Calu3 (cell line): Measurements from ENCODE around the gene PLPP7. TPM values are rescaled to one million over a fixed set of nuclear protein-coding genes. Genes with fewer than 3 reads are reported as not detected.

Experiments
- BruUV-seq: library from RNA; stranded (reverse); fragments of 400-500 nt; replicated peaks from 2 replicates; lab custom pipeline; 2021; lab: Mats Ljungman, UMichigan
- CTCF ChIA-PET: fragments of 300-600 bp; sonication (Branson Sonifier 250); formaldehyde crosslinking; loops from one replicate; lab custom pipeline; 2022; ENCODE audit warnings: antibody characterized with exemption; lab: Charles Lee
- DNase-seq: peaks from one replicate; pipeline ENCODE4 v3.0.0; 2022
- H3K27ac Mint-ChIP-seq: one replicate; pipeline ENCODE4 v1.8.0; 2022; ENCODE audit warnings: mixed read lengths; ENCODE audit not compliant: unreplicated experiment
- H3K27me3 Mint-ChIP-seq: one replicate; pipeline ENCODE4 v1.8.0; 2022; ENCODE audit warnings: mixed read lengths; ENCODE audit not compliant: unreplicated experiment
- H3K36me3 Mint-ChIP-seq: one replicate; pipeline ENCODE4 v1.8.0; 2022; ENCODE audit warnings: mild to moderate bottlenecking, moderate library complexity, mixed read lengths; ENCODE audit not compliant: insufficient read depth, unreplicated experiment
- H3K4me1 Mint-ChIP-seq: one replicate; pipeline ENCODE4 v1.8.0; 2022; ENCODE audit warnings: mild to moderate bottlenecking, low read depth, mixed read lengths; ENCODE audit not compliant: unreplicated experiment
- H3K4me3 Mint-ChIP-seq: one replicate; pipeline ENCODE4 v1.8.0; 2022; ENCODE audit warnings: mild to moderate bottlenecking, low read depth, moderate library complexity, mixed read lengths; ENCODE audit not compliant: unreplicated experiment
- H3K9me3 Mint-ChIP-seq: one replicate; pipeline ENCODE4 v1.8.0; 2022; ENCODE audit warnings: low read depth, mixed read lengths; ENCODE audit not compliant: unreplicated experiment
- intact Hi-C: fragments of 100-400 bp; cut with micrococcal nuclease; formaldehyde crosslinking; loops from one replicate; pipeline ENCODE4 v1.10.0; 2022; ENCODE audit not compliant: unreplicated experiment
- total RNA-seq: library from RNA; stranded (reverse); gene quantifications from 2 replicates; pipeline ENCODE4 v1.2.3, GENCODE V29; 2022
- TF ChIP-seq, protein P1 (sequence below): fragments of 200-600 bp; IDR thresholded peaks from one replicate; pipeline ENCODE4 v1.8.0; 2022; ENCODE audit warnings: antibody characterized with exemption; ENCODE audit not compliant: unreplicated experiment

PLPP7 gene
- total RNA-seq, 1 experiment from 2014 or later: not detected

GRCh38 chr9:131257266-131258025 lies 32.1 kb upstream of the PLPP7 start:
- CTCF ChIA-PET: interaction anchor here (0.5 kb wide), 1 partner anchor 9 kb away, joined by 4 read pairs; no protein-coding TSS in a partner anchor

DNA sequence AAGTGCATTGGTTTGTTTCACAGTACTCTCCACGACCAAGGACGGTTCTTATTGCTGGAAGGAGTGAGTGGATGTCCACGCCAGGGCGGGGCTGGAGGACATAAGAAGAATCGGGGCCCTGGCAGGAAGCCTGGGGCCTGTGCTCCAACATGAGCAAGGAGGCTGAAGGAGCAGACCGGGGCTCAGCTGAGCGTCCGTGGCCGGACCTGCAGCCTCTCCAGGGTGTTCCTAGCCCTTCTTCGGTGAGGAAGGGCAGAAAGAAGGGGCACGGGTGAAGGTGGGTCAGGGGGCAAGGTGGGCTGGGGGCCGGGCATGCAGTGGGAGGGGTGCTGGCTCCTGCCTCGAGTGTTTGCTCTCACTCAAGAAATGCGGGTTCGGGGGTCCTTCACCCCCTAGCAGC lies 31.3 kb upstream of the PLPP7 start:
- Mint-ChIP-seq H3K4me3 (no peak overlapping the region), H3K9me3 (no peaks in the 10 kb centered on the region), H3K27me3 (peaks cover 35% of the 10 kb centered on the region), H3K27ac (no peak overlapping the region), H3K36me3 (no peaks in the 10 kb centered on the region), H3K4me1 (no peaks in the 10 kb centered on the region)
- CTCF ChIA-PET: no interaction called here
- BruUV-seq: no TSS peak
- no peak for DNase-seq
- TF ChIP-seq, protein P1, sequence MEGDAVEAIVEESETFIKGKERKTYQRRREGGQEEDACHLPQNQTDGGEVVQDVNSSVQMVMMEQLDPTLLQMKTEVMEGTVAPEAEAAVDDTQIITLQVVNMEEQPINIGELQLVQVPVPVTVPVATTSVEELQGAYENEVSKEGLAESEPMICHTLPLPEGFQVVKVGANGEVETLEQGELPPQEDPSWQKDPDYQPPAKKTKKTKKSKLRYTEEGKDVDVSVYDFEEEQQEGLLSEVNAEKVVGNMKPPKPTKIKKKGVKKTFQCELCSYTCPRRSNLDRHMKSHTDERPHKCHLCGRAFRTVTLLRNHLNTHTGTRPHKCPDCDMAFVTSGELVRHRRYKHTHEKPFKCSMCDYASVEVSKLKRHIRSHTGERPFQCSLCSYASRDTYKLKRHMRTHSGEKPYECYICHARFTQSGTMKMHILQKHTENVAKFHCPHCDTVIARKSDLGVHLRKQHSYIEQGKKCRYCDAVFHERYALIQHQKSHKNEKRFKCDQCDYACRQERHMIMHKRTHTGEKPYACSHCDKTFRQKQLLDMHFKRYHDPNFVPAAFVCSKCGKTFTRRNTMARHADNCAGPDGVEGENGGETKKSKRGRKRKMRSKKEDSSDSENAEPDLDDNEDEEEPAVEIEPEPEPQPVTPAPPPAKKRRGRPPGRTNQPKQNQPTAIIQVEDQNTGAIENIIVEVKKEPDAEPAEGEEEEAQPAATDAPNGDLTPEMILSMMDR: no peak
- intact Hi-C loops: no loop called here

More at GRCh38 chr9:131257266-131258025, 32.1 kb upstream of the PLPP7 start:
- Mint-ChIP-seq H3K9me3 (no peaks in the 10 kb centered on the region), H3K27me3 (peaks cover 28% of the 10 kb centered on the region), H3K27ac (no peak overlapping the region), H3K4me3 (no peak overlapping the region), H3K36me3 (no peaks in the 10 kb centered on the region), H3K4me1 (no peaks in the 10 kb centered on the region)
- TF ChIP-seq, protein P1: no peak
- DNase-seq: no peak
- no TSS peak for BruUV-seq
- intact Hi-C loops: no loop called here

GRCh38 chr9:131258698-131259431 lies 30.7 kb upstream of the PLPP7 start:
- no peak for DNase-seq
- H3K4me1 Mint-ChIP-seq: no peaks in the 10 kb centered on the region
- no TSS peak for BruUV-seq
- H3K36me3 Mint-ChIP-seq: no peaks in the 10 kb centered on the region
- H3K27ac Mint-ChIP-seq: no peak overlapping the region
- TF ChIP-seq, protein P1: no peak
- intact Hi-C loops: no loop called here
- CTCF ChIA-PET: interaction anchor here (0.9 kb wide), 1 partner anchor 10 kb away, joined by 3 read pairs; no protein-coding TSS in a partner anchor
- H3K4me3 Mint-ChIP-seq: no peak overlapping the region
- H3K27me3 Mint-ChIP-seq: peaks cover 36% of the 10 kb centered on the region
- no peaks in the 10 kb centered on the region for H3K9me3 Mint-ChIP-seq

- H3K4me1 Mint-ChIP-seq: no peaks in the 10 kb centered on the region
- no peak overlapping the region for H3K4me3 Mint-ChIP-seq
- H3K9me3 Mint-ChIP-seq: no peaks in the 10 kb centered on the region
Measured at GRCh38 chr9:131259432-131259898, 30.1 kb upstream of the PLPP7 start.

More at GRCh38 chr9:131259432-131259898, 30.1 kb upstream of the PLPP7 start:
- no TSS peak for BruUV-seq
- DNase-seq: no peak
- intact Hi-C loops: no loop called here
- CTCF ChIA-PET: interaction anchor here (0.9 kb wide), 1 partner anchor 11 kb away, joined by 3 read pairs; no protein-coding TSS in a partner anchor
- Mint-ChIP-seq H3K36me3 (no peaks in the 10 kb centered on the region), H3K27ac (no peak overlapping the region), H3K27me3 (peaks cover 36% of the 10 kb centered on the region)
- TF ChIP-seq, protein P1: no peak
